HG02588 (cell line): Measurements from ENCODE around the gene TCP11.
"Not testable (repeated sequence)": the region's sequence is repeated elsewhere in the genome, so short reads cannot be mapped to it uniquely, and the experiment has no call there.

Experiments used
- ATAC-seq: cut with Tn5 transposase; IDR thresholded peaks from one replicate; pipeline ENCODE4 v1.9.1; 2021; ENCODE audit warnings: mild to moderate bottlenecking, moderate library complexity; ENCODE audit not compliant: unreplicated experiment

The TCP11 gene

GRCh38 chr6:35148167-35148741 is 7.1 kb upstream of the TCP11 start:
- ATAC-seq = no peak

- ATAC-seq = no peak
Measured at GRCh38 chr6:35147486-35147885, 6.3 kb upstream of the TCP11 start.

GRCh38 chr6:35147026-35147425 is 5.9 kb upstream of the TCP11 start:
- ATAC-seq = no peak

- ATAC-seq = no peak
Measured at GRCh38 chr6:35146453-35146852, 5.3 kb upstream of the TCP11 start.

- no peak for ATAC-seq
Measured at GRCh38 chr6:35145757-35146156, 4.6 kb upstream of the TCP11 start.

GRCh38 chr6:35142588-35143569 is 1.7 kb upstream of the TCP11 start:
- no peak for ATAC-seq

- no peak for ATAC-seq
Measured at GRCh38 chr6:35140639-35141006, 516 bp downstream of the TCP11 start.

GRCh38 chr6:35139924-35140638 is 1.1 kb downstream of the TCP11 start:
- no peak for ATAC-seq

GRCh38 chr6:35139470-35139869 is 1.7 kb downstream of the TCP11 start:
- ATAC-seq = no peak

GRCh38 chr6:35138191-35138590 is 2.9 kb downstream of the TCP11 start:
- not testable (repeated sequence) for ATAC-seq

- no peak for ATAC-seq
Measured at GRCh38 chr6:35136185-35136584, 5.0 kb downstream of the TCP11 start.

- ATAC-seq = no peak
Measured at GRCh38 chr6:35128496-35128895, 12.6 kb downstream of the TCP11 start.

- no peak for ATAC-seq
Measured at GRCh38 chr6:35128042-35128441, 13.1 kb downstream of the TCP11 start.

- no peak for ATAC-seq
Measured at GRCh38 chr6:35124356-35124755, 16.8 kb downstream of the TCP11 start.

GRCh38 chr6:35120746-35121145 is 20.4 kb downstream of the TCP11 start:
- no peak for ATAC-seq

- ATAC-seq = no peak
Measured at GRCh38 chr6:35108309-35108885, 32.7 kb downstream of the TCP11 start.

GRCh38 chr6:35107761-35108160 is 33.4 kb downstream of the TCP11 start:
- ATAC-seq = not testable (repeated sequence)

- ATAC-seq = not testable (repeated sequence)
Measured at GRCh38 chr6:35107208-35107607, 33.9 kb downstream of the TCP11 start.

GRCh38 chr6:35106061-35106460 is 35.1 kb downstream of the TCP11 start:
- not testable (repeated sequence) for ATAC-seq

GRCh38 chr6:35105078-35105477 is 36.1 kb downstream of the TCP11 start:
- ATAC-seq = no peak

GRCh38 chr6:35099116-35099515 is 42.0 kb downstream of the TCP11 start:
- ATAC-seq = no peak
